Measurements from ENCODE around the gene PTPN3. TPM values are rescaled to one million over a fixed set of nuclear protein-coding genes. Genes with fewer than 3 reads are reported as not detected.
A peak's percentile ranks its signal among the peaks of the same experiment; 100 is the strongest.

PTPN3 gene
- total RNA-seq, 1 experiment from 2014 or later: 1.1 TPM

DNA sequence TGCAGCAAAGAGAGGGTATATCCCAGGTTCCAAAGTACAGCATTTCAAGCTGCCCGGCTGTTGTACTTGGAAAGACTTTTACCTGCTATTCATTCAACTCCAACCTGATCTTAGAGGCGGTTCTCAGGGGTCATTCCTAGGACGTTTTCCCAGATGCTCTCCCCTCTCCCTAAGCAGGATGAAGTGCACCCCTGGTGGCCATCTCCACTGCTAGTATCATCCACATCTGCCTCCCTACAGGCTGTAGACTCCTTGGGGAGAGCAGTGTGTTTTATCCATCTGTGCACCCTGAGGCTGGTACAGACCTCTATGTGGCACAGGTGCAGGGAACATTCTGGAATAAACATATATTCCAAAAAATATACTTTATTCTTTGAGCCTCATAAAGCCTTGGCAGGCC lies 56.8 kb downstream of the PTPN3 start:
- POLR2A ChIA-PET (ENCODE audit: low non-redundant PET): no interaction called here
- H3K9me3 ChIP-seq (ENCODE audit: low read depth, low read length, poor library complexity, severe bottlenecking): no peaks in the 10 kb centered on the region
- intact Hi-C loops (cut with micrococcal nuclease; ENCODE audit: unreplicated experiment): loop anchor here (2.0 kb wide), 1 partner anchor 80 kb away; no protein-coding TSS in a partner anchor
- DNase-seq (ENCODE audit: low spot score): peak; percentile 22
- no peak overlapping the region for H3K27ac ChIP-seq (ENCODE audit: low read depth, low read length, poor library complexity, severe bottlenecking)
- CTCF ChIA-PET: interaction anchor here (0.9 to 1.8 kb wide), 3 partner anchors 8 to 28 kb away, joined by 3 to 18 read pairs (median 3); no protein-coding TSS in a partner anchor
- H3K36me3 ChIP-seq (ENCODE audit: insufficient read depth, low read length, poor library complexity, severe bottlenecking): no peaks in the 10 kb centered on the region
- no peak overlapping the region for H3K4me3 ChIP-seq (ENCODE audit: low read depth, low read length, poor library complexity, severe bottlenecking)
- TF ChIP-seq EZH2 (IDR thresholded peaks at IDR 0.05; ENCODE audit: borderline replicate concordance, low read depth, low read length, poor library complexity, severe bottlenecking): no peak
- TF ChIP-seq, protein P1, sequence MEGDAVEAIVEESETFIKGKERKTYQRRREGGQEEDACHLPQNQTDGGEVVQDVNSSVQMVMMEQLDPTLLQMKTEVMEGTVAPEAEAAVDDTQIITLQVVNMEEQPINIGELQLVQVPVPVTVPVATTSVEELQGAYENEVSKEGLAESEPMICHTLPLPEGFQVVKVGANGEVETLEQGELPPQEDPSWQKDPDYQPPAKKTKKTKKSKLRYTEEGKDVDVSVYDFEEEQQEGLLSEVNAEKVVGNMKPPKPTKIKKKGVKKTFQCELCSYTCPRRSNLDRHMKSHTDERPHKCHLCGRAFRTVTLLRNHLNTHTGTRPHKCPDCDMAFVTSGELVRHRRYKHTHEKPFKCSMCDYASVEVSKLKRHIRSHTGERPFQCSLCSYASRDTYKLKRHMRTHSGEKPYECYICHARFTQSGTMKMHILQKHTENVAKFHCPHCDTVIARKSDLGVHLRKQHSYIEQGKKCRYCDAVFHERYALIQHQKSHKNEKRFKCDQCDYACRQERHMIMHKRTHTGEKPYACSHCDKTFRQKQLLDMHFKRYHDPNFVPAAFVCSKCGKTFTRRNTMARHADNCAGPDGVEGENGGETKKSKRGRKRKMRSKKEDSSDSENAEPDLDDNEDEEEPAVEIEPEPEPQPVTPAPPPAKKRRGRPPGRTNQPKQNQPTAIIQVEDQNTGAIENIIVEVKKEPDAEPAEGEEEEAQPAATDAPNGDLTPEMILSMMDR (conservative IDR thresholded peaks at IDR 0.05; ENCODE audit: low read depth, low read length): no peak
- H3K27me3 ChIP-seq (replicated peaks; ENCODE audit: insufficient read depth, low read depth, low read length, poor library complexity): peaks cover 19% of the 10 kb centered on the region
- no TSS peak for BruUV-seq (replicated peaks)
- no peaks in the 10 kb centered on the region for H3K4me1 ChIP-seq (ENCODE audit: insufficient read depth, low read length, poor library complexity, severe bottlenecking)

DNA sequence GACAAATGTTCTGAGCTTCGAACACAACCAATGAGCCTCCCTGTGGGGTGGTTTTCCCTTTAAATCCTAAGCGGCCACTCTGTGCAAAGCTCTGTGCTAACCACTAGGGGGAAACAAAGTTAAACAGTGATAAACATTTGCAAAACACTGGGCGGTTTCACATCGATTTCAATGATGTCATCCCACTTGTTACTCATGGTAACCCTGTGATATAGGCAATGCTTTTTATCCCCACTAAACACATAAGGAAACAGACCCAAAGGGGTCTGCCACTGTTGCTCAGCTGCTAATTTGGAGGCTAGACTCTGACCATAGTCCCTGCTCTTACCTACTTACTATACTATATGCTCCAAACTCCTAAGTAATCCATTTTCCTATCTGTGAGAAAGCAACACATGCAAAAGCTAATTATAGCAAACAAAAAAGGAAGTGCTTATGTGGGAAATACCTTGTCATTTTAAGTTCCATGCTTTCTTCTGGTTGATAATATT lies 57.3 kb downstream of the PTPN3 start:
- Histone ChIP-seq H3K36me3 (ENCODE audit: insufficient read depth, low read length, poor library complexity, severe bottlenecking) (no peaks in the 10 kb centered on the region), H3K4me3 (ENCODE audit: low read depth, low read length, poor library complexity, severe bottlenecking) (no peak overlapping the region), H3K4me1 (ENCODE audit: insufficient read depth, low read length, poor library complexity, severe bottlenecking) (no peaks in the 10 kb centered on the region), H3K9me3 (ENCODE audit: low read depth, low read length, poor library complexity, severe bottlenecking) (no peaks in the 10 kb centered on the region), H3K27me3 (replicated peaks; ENCODE audit: insufficient read depth, low read depth, low read length, poor library complexity) (peaks cover 19% of the 10 kb centered on the region), H3K27ac (ENCODE audit: low read depth, low read length, poor library complexity, severe bottlenecking) (no peak overlapping the region)
- peak; percentile 87 for DNase-seq (ENCODE audit: low spot score)
- intact Hi-C loops (cut with micrococcal nuclease; ENCODE audit: unreplicated experiment): loop anchor here (1.0 to 2.0 kb wide), 2 partner anchors 28 to 80 kb away; no protein-coding TSS in a partner anchor
- TF ChIP-seq, protein P1 (conservative IDR thresholded peaks at IDR 0.05; ENCODE audit: low read depth, low read length): peak; percentile 86
- no peak for TF ChIP-seq EZH2 (IDR thresholded peaks at IDR 0.05; ENCODE audit: borderline replicate concordance, low read depth, low read length, poor library complexity, severe bottlenecking)
- BruUV-seq (replicated peaks): no TSS peak
- POLR2A ChIA-PET (ENCODE audit: low non-redundant PET): no interaction called here
- CTCF ChIA-PET: interaction anchor here (0.5 to 1.8 kb wide), 6 partner anchors 8 to 29 kb away, joined by 3 to 18 read pairs (median 3); no protein-coding TSS in a partner anchor

DNA sequence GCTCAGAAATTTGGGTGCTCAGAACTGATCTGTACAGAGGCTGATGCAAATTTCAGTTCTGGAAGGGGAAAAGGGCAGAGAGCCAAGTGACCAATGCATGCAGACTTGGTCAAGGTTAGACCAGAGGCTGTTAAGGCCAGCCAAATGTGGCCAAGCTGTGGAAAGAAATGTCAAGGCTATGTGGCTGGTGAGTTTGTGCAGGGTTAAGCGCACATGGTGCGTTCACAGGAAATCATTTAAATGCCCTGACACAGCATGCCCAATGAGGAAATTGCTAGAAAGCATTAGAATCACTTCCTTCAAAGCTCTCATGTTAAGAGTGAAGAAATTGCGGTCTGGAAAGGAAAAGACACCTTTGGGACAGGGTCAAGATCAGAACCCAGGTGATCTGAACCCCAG lies 58.0 kb downstream of the PTPN3 start:
- Histone ChIP-seq H3K4me1 (ENCODE audit: insufficient read depth, low read length, poor library complexity, severe bottlenecking) (no peaks in the 10 kb centered on the region), H3K9me3 (ENCODE audit: low read depth, low read length, poor library complexity, severe bottlenecking) (no peaks in the 10 kb centered on the region), H3K36me3 (ENCODE audit: insufficient read depth, low read length, poor library complexity, severe bottlenecking) (no peaks in the 10 kb centered on the region), H3K27me3 (replicated peaks; ENCODE audit: insufficient read depth, low read depth, low read length, poor library complexity) (peaks cover 19% of the 10 kb centered on the region), H3K4me3 (ENCODE audit: low read depth, low read length, poor library complexity, severe bottlenecking) (no peak overlapping the region), H3K27ac (ENCODE audit: low read depth, low read length, poor library complexity, severe bottlenecking) (no peak overlapping the region)
- no peak for DNase-seq (ENCODE audit: low spot score)
- POLR2A ChIA-PET (ENCODE audit: low non-redundant PET): no interaction called here
- BruUV-seq (replicated peaks): no TSS peak
- TF ChIP-seq, protein P1 (conservative IDR thresholded peaks at IDR 0.05; ENCODE audit: low read depth, low read length): no peak
- no peak for TF ChIP-seq EZH2 (IDR thresholded peaks at IDR 0.05; ENCODE audit: borderline replicate concordance, low read depth, low read length, poor library complexity, severe bottlenecking)
- intact Hi-C loops (cut with micrococcal nuclease; ENCODE audit: unreplicated experiment): loop anchor here (1.0 to 2.0 kb wide), 2 partner anchors 29 to 81 kb away; no protein-coding TSS in a partner anchor
- CTCF ChIA-PET: interaction anchor here (0.5 to 1.8 kb wide), 4 partner anchors 12 to 29 kb away, joined by 3 to 18 read pairs (median 3); no protein-coding TSS in a partner anchor
